ENCODE measurements around the gene GRIN3A.

GRIN3A gene

DNA sequence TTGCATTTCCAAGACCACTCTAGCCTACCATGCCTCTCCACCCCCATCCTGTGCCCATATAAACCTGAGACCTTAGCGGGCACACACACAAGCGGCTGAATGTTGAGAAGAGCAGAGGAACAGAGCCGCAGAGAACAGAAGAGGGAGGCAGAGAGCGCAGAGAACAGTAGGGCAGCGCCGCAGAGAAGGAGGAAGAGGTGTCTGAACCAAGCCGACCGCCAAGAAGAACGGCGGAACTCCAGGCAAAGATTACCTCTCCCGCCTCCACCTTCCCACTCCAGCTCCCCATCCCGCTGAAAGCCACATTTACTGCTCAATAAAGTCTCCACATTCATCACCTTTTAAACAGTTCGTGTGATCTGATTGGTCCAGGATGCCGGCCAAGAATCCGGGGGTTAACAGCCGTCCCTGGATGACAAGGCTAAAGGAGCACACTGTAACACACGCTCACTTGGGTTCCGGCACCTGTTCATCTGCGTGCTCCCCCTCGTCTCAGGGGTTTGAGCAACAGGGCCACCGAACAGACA is 33.2 kb downstream of the GRIN3A start:
- Histone ChIP-seq H3K9ac (ENCODE audit: insufficient read length, low read depth) (no peak overlapping the region), H3K27me3 (ENCODE audit: insufficient read depth, insufficient read length) (no peaks in the 10 kb centered on the region), H3K36me3 (ENCODE audit: insufficient read depth, insufficient read length, low read length) (no peaks in the 10 kb centered on the region), H3K4me3 (ENCODE audit: insufficient read length, low read depth) (no peak overlapping the region), H3K4me1 (ENCODE audit: insufficient read depth, insufficient read length) (no peaks in the 10 kb centered on the region), H3K9me3 (ENCODE audit: insufficient read depth, low read length) (no peaks in the 10 kb centered on the region)
- TF ChIP-seq ZNF274 (IDR thresholded peaks at IDR 0.05; ENCODE audit: low read depth, low read length) (no peak), SUZ12 (IDR thresholded peaks at IDR 0.05; ENCODE audit: extremely low read depth, insufficient read depth, insufficient read length) (no peak), YY1 (IDR thresholded peaks at IDR 0.05; ENCODE audit: insufficient read depth, insufficient read length) (no peak)
- no peak for DNase-seq (ENCODE audit: low read depth, low spot score)

DNA sequence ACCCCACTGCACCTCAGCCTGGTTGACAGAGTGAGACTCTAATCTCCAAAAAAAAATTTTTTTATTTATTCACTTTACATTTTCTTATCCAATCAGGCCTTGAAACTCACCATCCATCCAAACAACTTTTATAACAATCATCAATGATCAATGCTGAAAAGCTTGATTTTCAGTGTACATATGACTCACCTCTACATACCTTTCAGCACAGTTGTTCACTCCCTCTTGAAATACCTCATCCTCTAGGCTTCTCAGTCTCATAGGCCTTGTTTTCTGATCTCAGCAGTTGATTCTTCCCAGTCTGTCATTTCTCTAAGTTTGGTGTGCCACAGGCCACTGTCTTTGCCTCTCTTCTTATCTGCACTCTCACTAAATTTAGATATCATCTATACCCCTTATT is 36.2 kb downstream of the GRIN3A start:
- no peak for DNase-seq (ENCODE audit: low read depth, low spot score)
- H3K4me1 ChIP-seq (ENCODE audit: insufficient read depth, insufficient read length) = no peaks in the 10 kb centered on the region
- no peaks in the 10 kb centered on the region for H3K36me3 ChIP-seq (ENCODE audit: insufficient read depth, insufficient read length, low read length)
- TF ChIP-seq ZNF274 (IDR thresholded peaks at IDR 0.05; ENCODE audit: low read depth, low read length) = no peak
- no peak for TF ChIP-seq YY1 (IDR thresholded peaks at IDR 0.05; ENCODE audit: insufficient read depth, insufficient read length)
- TF ChIP-seq SUZ12 (IDR thresholded peaks at IDR 0.05; ENCODE audit: extremely low read depth, insufficient read depth, insufficient read length) = no peak
- no peaks in the 10 kb centered on the region for H3K27me3 ChIP-seq (ENCODE audit: insufficient read depth, insufficient read length)
- H3K9me3 ChIP-seq (ENCODE audit: insufficient read depth, low read length) = no peaks in the 10 kb centered on the region
- no peak overlapping the region for H3K4me3 ChIP-seq (ENCODE audit: insufficient read length, low read depth)
- no peak overlapping the region for H3K9ac ChIP-seq (ENCODE audit: insufficient read length, low read depth)

DNA sequence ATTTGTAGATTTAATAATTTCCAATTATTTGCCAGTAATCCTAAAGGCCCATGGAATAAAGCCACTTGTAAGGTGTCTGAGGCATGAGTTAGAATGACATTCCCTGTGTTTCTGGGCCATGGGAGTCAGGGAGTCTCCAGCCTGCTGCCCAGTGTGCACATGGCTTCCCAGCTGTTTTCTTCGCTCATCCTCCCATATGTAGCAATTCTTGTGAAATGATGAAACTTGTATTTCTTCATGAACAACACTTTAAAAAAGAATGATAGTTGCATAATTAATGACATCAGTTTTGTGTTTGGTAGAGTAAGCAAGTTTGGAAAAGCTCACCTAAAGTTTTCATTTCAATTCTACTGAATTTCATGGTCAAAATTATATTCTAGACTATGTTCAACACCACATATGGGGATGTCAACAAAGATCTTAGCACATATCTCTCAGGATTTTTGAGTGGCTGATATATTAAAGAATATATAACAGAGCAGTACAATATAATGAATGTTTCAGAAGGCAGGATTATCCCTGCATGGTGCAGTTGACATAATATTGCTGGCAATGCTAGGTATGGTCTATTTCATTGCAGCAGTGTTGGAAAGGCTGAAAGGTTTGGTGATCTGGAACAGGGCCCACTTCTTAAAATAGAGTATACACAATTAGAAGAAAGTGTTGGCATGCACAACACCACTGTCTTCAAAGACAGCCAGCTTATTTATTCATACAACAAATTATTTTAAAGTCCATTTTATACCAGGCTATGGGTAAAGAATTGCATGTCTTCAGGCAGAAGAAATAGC is 44.7 kb downstream of the GRIN3A start:
- Histone ChIP-seq H3K27me3 (ENCODE audit: insufficient read depth, insufficient read length) (no peaks in the 10 kb centered on the region), H3K36me3 (ENCODE audit: insufficient read depth, insufficient read length, low read length) (no peaks in the 10 kb centered on the region), H3K4me1 (ENCODE audit: insufficient read depth, insufficient read length) (no peaks in the 10 kb centered on the region), H3K9ac (ENCODE audit: insufficient read length, low read depth) (no peak overlapping the region), H3K9me3 (ENCODE audit: insufficient read depth, low read length) (no peaks in the 10 kb centered on the region), H3K4me3 (ENCODE audit: insufficient read length, low read depth) (no peak overlapping the region)
- DNase-seq (ENCODE audit: low read depth, low spot score) = no peak
- TF ChIP-seq YY1 (IDR thresholded peaks at IDR 0.05; ENCODE audit: insufficient read depth, insufficient read length) = no peak
- no peak for TF ChIP-seq ZNF274 (IDR thresholded peaks at IDR 0.05; ENCODE audit: low read depth, low read length)
- no peak for TF ChIP-seq SUZ12 (IDR thresholded peaks at IDR 0.05; ENCODE audit: extremely low read depth, insufficient read depth, insufficient read length)

DNA sequence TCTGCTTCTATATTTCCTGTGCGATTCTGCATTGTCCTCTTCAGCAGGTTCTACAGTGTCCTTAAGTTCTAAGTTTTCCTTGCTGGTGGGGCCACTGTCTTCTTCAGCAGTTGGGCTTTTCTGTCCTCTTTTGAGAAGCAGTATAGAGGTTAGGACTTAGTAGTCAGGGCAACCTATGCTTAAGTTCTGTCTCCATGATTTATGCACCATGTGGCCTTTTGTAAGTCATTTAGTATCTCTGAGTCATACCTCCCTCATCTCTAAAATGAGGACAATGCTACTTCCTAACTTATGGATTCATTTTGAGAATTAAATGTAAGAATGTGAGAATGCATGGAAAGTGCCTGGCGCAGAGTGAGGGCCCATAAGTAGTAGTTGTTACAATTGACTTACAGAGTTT is 46.8 kb downstream of the GRIN3A start:
- no peaks in the 10 kb centered on the region for H3K9me3 ChIP-seq (ENCODE audit: insufficient read depth, low read length)
- no peaks in the 10 kb centered on the region for H3K4me1 ChIP-seq (ENCODE audit: insufficient read depth, insufficient read length)
- H3K27me3 ChIP-seq (ENCODE audit: insufficient read depth, insufficient read length) = no peaks in the 10 kb centered on the region
- TF ChIP-seq YY1 (IDR thresholded peaks at IDR 0.05; ENCODE audit: insufficient read depth, insufficient read length) = no peak
- no peak for TF ChIP-seq SUZ12 (IDR thresholded peaks at IDR 0.05; ENCODE audit: extremely low read depth, insufficient read depth, insufficient read length)
- no peak for TF ChIP-seq ZNF274 (IDR thresholded peaks at IDR 0.05; ENCODE audit: low read depth, low read length)
- no peaks in the 10 kb centered on the region for H3K36me3 ChIP-seq (ENCODE audit: insufficient read depth, insufficient read length, low read length)
- no peak overlapping the region for H3K4me3 ChIP-seq (ENCODE audit: insufficient read length, low read depth)
- no peak for DNase-seq (ENCODE audit: low read depth, low spot score)
- H3K9ac ChIP-seq (ENCODE audit: insufficient read length, low read depth) = no peak overlapping the region

DNA sequence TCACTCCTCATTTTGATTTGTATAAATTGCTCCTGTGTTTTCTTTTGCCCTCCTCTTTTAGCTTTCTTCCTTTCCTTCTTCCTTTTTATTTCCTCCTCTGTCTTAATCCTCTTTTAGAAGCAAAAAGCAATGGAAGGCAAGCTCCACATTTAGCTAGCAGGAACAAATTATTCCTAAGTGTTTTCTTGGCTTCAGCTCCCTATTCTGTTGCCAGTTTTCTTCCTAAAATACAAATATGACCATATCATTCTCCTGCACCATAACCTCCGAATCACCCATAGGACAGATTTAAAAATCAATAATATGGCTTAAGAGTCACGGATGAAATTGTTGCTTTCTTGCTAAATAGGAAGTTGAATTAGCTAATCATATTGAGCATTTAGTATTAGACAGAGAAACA is 49.4 kb downstream of the GRIN3A start:
- Histone ChIP-seq H3K27me3 (ENCODE audit: insufficient read depth, insufficient read length) (no peaks in the 10 kb centered on the region), H3K4me1 (ENCODE audit: insufficient read depth, insufficient read length) (no peaks in the 10 kb centered on the region), H3K9me3 (ENCODE audit: insufficient read depth, low read length) (no peaks in the 10 kb centered on the region), H3K4me3 (ENCODE audit: insufficient read length, low read depth) (no peak overlapping the region), H3K9ac (ENCODE audit: insufficient read length, low read depth) (no peak overlapping the region), H3K36me3 (ENCODE audit: insufficient read depth, insufficient read length, low read length) (no peaks in the 10 kb centered on the region)
- DNase-seq (ENCODE audit: low read depth, low spot score) = no peak
- TF ChIP-seq YY1 (IDR thresholded peaks at IDR 0.05; ENCODE audit: insufficient read depth, insufficient read length) (no peak), ZNF274 (IDR thresholded peaks at IDR 0.05; ENCODE audit: low read depth, low read length) (no peak), SUZ12 (IDR thresholded peaks at IDR 0.05; ENCODE audit: extremely low read depth, insufficient read depth, insufficient read length) (no peak)

DNA sequence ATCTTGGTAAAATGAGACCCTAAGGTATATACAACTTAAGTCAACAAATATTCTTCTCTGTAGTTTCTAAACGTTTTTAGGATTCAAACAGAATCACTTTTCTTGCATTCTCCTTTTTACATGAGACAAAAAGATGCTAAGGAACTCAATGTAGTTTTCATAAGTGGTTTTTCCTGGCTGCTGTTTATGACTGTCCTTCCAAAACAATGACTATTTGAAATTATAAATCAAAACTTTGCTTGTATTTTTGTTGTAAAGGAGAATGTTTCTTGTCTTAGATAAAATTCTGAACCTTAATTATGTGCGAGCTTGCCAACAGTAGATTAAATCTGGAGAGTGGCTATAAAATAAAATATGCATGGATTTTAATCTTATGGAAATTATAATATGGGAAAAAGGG is 53.8 kb downstream of the GRIN3A start:
- H3K4me3 ChIP-seq (ENCODE audit: insufficient read length, low read depth) = no peak overlapping the region
- H3K9me3 ChIP-seq (ENCODE audit: insufficient read depth, low read length) = no peaks in the 10 kb centered on the region
- no peaks in the 10 kb centered on the region for H3K36me3 ChIP-seq (ENCODE audit: insufficient read depth, insufficient read length, low read length)
- no peak for TF ChIP-seq YY1 (IDR thresholded peaks at IDR 0.05; ENCODE audit: insufficient read depth, insufficient read length)
- TF ChIP-seq ZNF274 (IDR thresholded peaks at IDR 0.05; ENCODE audit: low read depth, low read length) = no peak
- TF ChIP-seq SUZ12 (IDR thresholded peaks at IDR 0.05; ENCODE audit: extremely low read depth, insufficient read depth, insufficient read length) = no peak
- H3K4me1 ChIP-seq (ENCODE audit: insufficient read depth, insufficient read length) = no peaks in the 10 kb centered on the region
- no peak overlapping the region for H3K9ac ChIP-seq (ENCODE audit: insufficient read length, low read depth)
- H3K27me3 ChIP-seq (ENCODE audit: insufficient read depth, insufficient read length) = no peaks in the 10 kb centered on the region
- no peak for DNase-seq (ENCODE audit: low read depth, low spot score)

DNA sequence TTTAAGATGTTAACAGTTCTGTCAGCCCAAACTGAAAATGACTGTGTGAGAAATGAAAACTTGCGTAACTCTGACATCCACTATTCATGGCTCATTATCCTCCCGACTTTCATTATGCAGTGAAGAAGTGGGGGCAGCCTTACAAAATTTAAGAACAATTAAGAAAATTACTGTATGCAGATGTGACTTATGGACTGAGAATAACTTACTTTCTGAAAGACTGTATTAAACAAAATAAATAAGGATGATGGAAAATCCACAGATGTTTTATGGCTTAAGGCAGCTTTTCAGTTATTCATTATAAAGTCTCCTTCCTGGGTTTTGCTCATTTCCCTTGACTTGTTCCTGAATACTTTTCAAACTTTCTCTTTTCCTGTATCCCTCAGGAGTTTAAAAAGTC is 55.2 kb downstream of the GRIN3A start:
- no peaks in the 10 kb centered on the region for H3K9me3 ChIP-seq (ENCODE audit: insufficient read depth, low read length)
- H3K9ac ChIP-seq (ENCODE audit: insufficient read length, low read depth) = no peak overlapping the region
- no peaks in the 10 kb centered on the region for H3K36me3 ChIP-seq (ENCODE audit: insufficient read depth, insufficient read length, low read length)
- H3K4me1 ChIP-seq (ENCODE audit: insufficient read depth, insufficient read length) = no peaks in the 10 kb centered on the region
- TF ChIP-seq YY1 (IDR thresholded peaks at IDR 0.05; ENCODE audit: insufficient read depth, insufficient read length) = no peak
- no peak for TF ChIP-seq SUZ12 (IDR thresholded peaks at IDR 0.05; ENCODE audit: extremely low read depth, insufficient read depth, insufficient read length)
- TF ChIP-seq ZNF274 (IDR thresholded peaks at IDR 0.05; ENCODE audit: low read depth, low read length) = no peak
- no peak for DNase-seq (ENCODE audit: low read depth, low spot score)
- no peak overlapping the region for H3K4me3 ChIP-seq (ENCODE audit: insufficient read length, low read depth)
- H3K27me3 ChIP-seq (ENCODE audit: insufficient read depth, insufficient read length) = no peaks in the 10 kb centered on the region

Data from NT2/D1 (cell line).